Prostate gland (tissue), 2 donors: ENCODE measurements around the gene MRGPRD.

Experiments used
- CTCF ChIP-seq, 4 experiments: fragments of 200-600 bp in 2 of 4; fragments of 450-650 bp in 2 of 4; sonication (generic) in 2 of 4; IDR thresholded peaks; 1 replicate in 3 of 4; 2 replicates in 1 of 4; pipeline ENCODE4 v1.5.1; 2016 to 2019; ENCODE audit warnings: antibody characterized with exemption in 4 of 4, mild to moderate bottlenecking in 2 of 4, moderate library complexity in 2 of 4
- POLR2A ChIP-seq: fragments of 450-650 bp; IDR thresholded peaks from one replicate; pipeline ENCODE4 v1.6.1; 2016; ENCODE audit warnings: antibody characterized with exemption, mild to moderate bottlenecking
- POLR2AphosphoS5 ChIP-seq: sonication (generic); formaldehyde crosslinking; IDR thresholded peaks from one replicate; pipeline ENCODE4 v1.6.1; 2017; ENCODE audit warnings: antibody characterized with exemption

DNA sequence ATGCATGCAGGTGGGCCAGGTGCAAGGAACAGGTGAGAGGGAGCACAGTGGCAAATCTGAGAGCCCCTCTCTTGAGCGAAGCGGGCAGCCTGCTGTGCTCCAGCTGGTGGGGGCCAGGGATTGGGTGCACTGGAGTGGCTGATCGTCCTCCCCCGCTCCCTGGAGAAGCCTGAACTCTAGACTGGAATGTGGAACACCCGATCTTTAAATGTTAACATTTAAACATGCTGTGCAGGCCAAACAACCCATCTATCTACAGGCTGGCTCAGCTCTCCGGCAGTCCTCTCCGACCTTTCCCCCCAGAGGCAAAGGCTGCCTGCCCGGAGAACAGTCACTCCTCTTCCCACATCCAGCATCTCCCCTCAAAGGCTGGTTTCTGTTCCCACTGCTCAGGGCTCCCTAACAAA is 27.2 kb upstream of the MRGPRD start:
- TF ChIP-seq CTCF (IDR thresholded peaks at IDR 0.05) (no peak), POLR2A (no peak), POLR2AphosphoS5 (no peak)
